ENCODE measurements around the gene ASAP3. TPM values are rescaled to one million over a fixed set of nuclear protein-coding genes. Genes with fewer than 3 reads are reported as not detected.

Gene ASAP3
- total and polyA plus RNA-seq, 2 experiments from 2014 or later: 28.0 to 98.2 TPM

DNA sequence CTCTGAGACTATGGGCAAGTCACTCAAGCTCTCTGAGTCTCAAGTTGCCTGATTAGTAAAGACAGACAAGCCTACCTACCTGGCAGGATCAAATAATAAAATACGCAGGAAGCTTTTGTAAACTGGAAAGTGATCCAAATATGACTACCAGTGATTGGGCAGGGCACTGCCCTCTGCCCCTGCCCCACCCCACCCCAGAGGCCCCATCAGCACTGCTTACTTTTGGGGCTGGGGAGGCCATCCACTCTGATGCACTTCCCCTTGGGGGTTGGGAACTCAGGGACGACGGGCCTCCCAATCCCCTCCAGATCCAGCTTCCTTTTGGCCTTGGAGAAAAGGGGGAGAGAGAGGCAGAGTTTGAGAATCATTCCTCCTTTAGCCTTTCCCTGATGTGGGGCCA lies 40.2 kb upstream of the ASAP3 start:
- Histone ChIP-seq H3K27ac (ENCODE audit: low read depth) (no peak overlapping the region), H3K4me1 (ENCODE audit: insufficient read depth) (peaks cover 20% of the 10 kb centered on the region), H3K4me2 (no peak overlapping the region), H4K20me1 (replicated peaks; ENCODE audit: insufficient read depth) (no peaks in the 10 kb centered on the region; the same call in 1 of the 2 replicates), H3K9me2 (ENCODE audit: insufficient read depth) (no peaks in the 10 kb centered on the region), H2AFZ (no peak overlapping the region), H3K36me3 (ENCODE audit: insufficient read depth) (no peaks in the 10 kb centered on the region), H3K4me3 (no peak overlapping the region), H3F3A (replicated peaks; ENCODE audit: low read depth) (no peaks in the 10 kb centered on the region), H3K27me3 (ENCODE audit: insufficient read depth) (peaks cover 5% of the 10 kb centered on the region), H3K79me2 (replicated peaks; ENCODE audit: insufficient read depth) (no peaks in the 10 kb centered on the region)
- DNase-seq (ENCODE audit: low spot score) (no peak), ATAC-seq (no peak)
- Mint-ChIP-seq H3K27ac (no peak overlapping the region), H3K36me3 (ENCODE audit: low read depth) (peaks cover 17% of the 10 kb centered on the region), H3K4me1 (peaks cover 21% of the 10 kb centered on the region), H3K27me3 (ENCODE audit: insufficient read depth, low read depth, poor library complexity) (peaks cover 12% of the 10 kb centered on the region), H3K9me3 (no peaks in the 10 kb centered on the region), H3K4me3 (no peak overlapping the region)
- TF ChIP-seq, protein P1, sequence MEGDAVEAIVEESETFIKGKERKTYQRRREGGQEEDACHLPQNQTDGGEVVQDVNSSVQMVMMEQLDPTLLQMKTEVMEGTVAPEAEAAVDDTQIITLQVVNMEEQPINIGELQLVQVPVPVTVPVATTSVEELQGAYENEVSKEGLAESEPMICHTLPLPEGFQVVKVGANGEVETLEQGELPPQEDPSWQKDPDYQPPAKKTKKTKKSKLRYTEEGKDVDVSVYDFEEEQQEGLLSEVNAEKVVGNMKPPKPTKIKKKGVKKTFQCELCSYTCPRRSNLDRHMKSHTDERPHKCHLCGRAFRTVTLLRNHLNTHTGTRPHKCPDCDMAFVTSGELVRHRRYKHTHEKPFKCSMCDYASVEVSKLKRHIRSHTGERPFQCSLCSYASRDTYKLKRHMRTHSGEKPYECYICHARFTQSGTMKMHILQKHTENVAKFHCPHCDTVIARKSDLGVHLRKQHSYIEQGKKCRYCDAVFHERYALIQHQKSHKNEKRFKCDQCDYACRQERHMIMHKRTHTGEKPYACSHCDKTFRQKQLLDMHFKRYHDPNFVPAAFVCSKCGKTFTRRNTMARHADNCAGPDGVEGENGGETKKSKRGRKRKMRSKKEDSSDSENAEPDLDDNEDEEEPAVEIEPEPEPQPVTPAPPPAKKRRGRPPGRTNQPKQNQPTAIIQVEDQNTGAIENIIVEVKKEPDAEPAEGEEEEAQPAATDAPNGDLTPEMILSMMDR (conservative IDR thresholded peaks at IDR 0.05; ENCODE audit: low read depth in 2 of 2): no peak
- no peak for TF ChIP-seq ZNF331 (CRISPR knock-in tag; IDR thresholded peaks at IDR 0.05; ENCODE audit: low read depth)
- TF ChIP-seq EZH2 (IDR thresholded peaks at IDR 0.05; ENCODE audit: low read depth, unreplicated experiment): no peak
- TF ChIP-seq JUNB (IDR thresholded peaks at IDR 0.05; ENCODE audit: unreplicated experiment): no peak
- TF ChIP-seq, protein P2, sequence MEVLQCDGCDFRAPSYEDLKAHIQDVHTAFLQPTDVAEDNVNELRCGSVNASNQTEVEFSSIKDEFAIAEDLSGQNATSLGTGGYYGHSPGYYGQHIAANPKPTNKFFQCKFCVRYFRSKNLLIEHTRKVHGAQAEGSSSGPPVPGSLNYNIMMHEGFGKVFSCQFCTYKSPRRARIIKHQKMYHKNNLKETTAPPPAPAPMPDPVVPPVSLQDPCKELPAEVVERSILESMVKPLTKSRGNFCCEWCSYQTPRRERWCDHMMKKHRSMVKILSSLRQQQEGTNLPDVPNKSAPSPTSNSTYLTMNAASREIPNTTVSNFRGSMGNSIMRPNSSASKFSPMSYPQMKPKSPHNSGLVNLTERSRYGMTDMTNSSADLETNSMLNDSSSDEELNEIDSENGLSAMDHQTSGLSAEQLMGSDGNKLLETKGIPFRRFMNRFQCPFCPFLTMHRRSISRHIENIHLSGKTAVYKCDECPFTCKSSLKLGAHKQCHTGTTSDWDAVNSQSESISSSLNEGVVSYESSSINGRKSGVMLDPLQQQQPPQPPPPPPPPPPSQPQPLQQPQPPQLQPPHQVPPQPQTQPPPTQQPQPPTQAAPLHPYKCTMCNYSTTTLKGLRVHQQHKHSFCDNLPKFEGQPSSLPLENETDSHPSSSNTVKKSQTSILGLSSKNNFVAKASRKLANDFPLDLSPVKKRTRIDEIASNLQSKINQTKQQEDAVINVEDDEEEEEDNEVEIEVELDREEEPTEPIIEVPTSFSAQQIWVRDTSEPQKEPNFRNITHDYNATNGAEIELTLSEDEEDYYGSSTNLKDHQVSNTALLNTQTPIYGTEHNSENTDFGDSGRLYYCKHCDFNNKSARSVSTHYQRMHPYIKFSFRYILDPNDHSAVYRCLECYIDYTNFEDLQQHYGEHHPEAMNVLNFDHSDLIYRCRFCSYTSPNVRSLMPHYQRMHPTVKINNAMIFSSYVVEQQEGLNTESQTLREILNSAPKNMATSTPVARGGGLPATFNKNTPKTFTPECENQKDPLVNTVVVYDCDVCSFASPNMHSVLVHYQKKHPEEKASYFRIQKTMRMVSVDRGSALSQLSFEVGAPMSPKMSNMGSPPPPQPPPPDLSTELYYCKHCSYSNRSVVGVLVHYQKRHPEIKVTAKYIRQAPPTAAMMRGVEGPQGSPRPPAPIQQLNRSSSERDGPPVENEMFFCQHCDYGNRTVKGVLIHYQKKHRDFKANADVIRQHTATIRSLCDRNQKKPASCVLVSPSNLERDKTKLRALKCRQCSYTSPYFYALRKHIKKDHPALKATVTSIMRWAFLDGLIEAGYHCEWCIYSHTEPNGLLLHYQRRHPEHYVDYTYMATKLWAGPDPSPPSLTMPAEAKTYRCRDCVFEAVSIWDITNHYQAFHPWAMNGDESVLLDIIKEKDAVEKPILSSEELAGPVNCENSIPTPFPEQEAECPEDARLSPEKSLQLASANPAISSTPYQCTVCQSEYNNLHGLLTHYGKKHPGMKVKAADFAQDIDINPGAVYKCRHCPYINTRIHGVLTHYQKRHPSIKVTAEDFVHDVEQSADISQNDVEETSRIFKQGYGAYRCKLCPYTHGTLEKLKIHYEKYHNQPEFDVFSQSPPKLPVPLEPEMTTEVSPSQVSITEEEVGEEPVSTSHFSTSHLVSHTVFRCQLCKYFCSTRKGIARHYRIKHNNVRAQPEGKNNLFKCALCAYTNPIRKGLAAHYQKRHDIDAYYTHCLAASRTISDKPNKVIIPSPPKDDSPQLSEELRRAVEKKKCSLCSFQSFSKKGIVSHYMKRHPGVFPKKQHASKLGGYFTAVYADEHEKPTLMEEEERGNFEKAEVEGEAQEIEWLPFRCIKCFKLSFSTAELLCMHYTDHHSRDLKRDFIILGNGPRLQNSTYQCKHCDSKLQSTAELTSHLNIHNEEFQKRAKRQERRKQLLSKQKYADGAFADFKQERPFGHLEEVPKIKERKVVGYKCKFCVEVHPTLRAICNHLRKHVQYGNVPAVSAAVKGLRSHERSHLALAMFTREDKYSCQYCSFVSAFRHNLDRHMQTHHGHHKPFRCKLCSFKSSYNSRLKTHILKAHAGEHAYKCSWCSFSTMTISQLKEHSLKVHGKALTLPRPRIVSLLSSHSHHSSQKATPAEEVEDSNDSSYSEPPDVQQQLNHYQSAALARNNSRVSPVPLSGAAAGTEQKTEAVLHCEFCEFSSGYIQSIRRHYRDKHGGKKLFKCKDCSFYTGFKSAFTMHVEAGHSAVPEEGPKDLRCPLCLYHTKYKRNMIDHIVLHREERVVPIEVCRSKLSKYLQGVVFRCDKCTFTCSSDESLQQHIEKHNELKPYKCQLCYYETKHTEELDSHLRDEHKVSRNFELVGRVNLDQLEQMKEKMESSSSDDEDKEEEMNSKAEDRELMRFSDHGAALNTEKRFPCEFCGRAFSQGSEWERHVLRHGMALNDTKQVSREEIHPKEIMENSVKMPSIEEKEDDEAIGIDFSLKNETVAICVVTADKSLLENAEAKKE (CRISPR knock-in tag; IDR thresholded peaks at IDR 0.05): no peak
- no peak for TF ChIP-seq EZH2phosphoT487 (IDR thresholded peaks at IDR 0.05; ENCODE audit: unreplicated experiment)
- TF ChIP-seq, protein P3, sequence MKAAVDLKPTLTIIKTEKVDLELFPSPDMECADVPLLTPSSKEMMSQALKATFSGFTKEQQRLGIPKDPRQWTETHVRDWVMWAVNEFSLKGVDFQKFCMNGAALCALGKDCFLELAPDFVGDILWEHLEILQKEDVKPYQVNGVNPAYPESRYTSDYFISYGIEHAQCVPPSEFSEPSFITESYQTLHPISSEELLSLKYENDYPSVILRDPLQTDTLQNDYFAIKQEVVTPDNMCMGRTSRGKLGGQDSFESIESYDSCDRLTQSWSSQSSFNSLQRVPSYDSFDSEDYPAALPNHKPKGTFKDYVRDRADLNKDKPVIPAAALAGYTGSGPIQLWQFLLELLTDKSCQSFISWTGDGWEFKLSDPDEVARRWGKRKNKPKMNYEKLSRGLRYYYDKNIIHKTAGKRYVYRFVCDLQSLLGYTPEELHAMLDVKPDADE (IDR thresholded peaks at IDR 0.05): no peak
- TF ChIP-seq ZNF114 (CRISPR knock-in tag; IDR thresholded peaks at IDR 0.05): no peak
- TF ChIP-seq NANOG (IDR thresholded peaks at IDR 0.05; ENCODE audit: borderline replicate concordance): no peak
- TF ChIP-seq STAT1 (IDR thresholded peaks at IDR 0.05; ENCODE audit: unreplicated experiment): no peak
- no peak for TF ChIP-seq CREB1 (CRISPR knock-in tag; IDR thresholded peaks at IDR 0.05; ENCODE audit: low read depth)
